Stomach (tissue), 9 donors: ENCODE results near the gene TTL. TPM values are rescaled to one million over a fixed set of nuclear protein-coding genes. Genes with fewer than 3 reads are reported as not detected.

Experiments
- DNase-seq, 2 donors: peaks; one replicate each; pipeline versions ENCODE4 v3.0.0 to v3.0.0-alpha.2; 2013 to 2019
- H3K27ac ChIP-seq, 5 donors: fragments of 200-600 bp in 4 of 5; sonication (generic) in 4 of 5; one replicate each; pipeline ENCODE4 v1.5.1; 2013 to 2019; ENCODE audit warnings: mild to moderate bottlenecking in 1 of 5, moderate library complexity in 1 of 5
- H3K27me3 ChIP-seq, 3 donors: fragments of 200-600 bp; sonication (generic); one replicate each; pipeline ENCODE4 v1.5.1; 2017 to 2019; ENCODE audit warnings: mixed run types in 1 of 3
- H3K36me3 ChIP-seq, 4 donors: fragments of 200-600 bp; sonication (generic); 1 replicate in 3 of 4; 2 replicates in 1 of 4; pipeline ENCODE4 v1.5.1; 2016 to 2019
- H3K4me1 ChIP-seq, 4 donors: fragments of 200-600 bp; sonication (generic); one replicate each; pipeline ENCODE4 v1.5.1; 2016 to 2019
- H3K4me3 ChIP-seq, 4 donors: fragments of 200-600 bp; sonication (generic) in 3 of 4; one replicate each; pipeline ENCODE4 v1.5.1; 2016 to 2019; ENCODE audit warnings: mild to moderate bottlenecking in 1 of 4
- H3K9me3 ChIP-seq, 4 donors: fragments of 200-600 bp; sonication (generic); one replicate each; pipeline ENCODE4 v1.5.1; 2016 to 2019
- CTCF ChIP-seq, 7 experiments: fragments of 450-650 bp in 4 of 7; fragments of 200-600 bp in 3 of 7; sonication (generic) in 3 of 7; IDR thresholded peaks; one replicate each; pipeline ENCODE4 v1.5.1; 2016 to 2019; ENCODE audit warnings: antibody characterized with exemption in 7 of 7, control low read depth in 2 of 7, mild to moderate bottlenecking in 1 of 7
- EP300 ChIP-seq: sonication (generic); formaldehyde crosslinking; IDR thresholded peaks from one replicate; pipeline ENCODE4 v1.6.1; 2017; ENCODE audit warnings: antibody characterized with exemption
- POLR2A ChIP-seq, 4 donors: fragments of 450-650 bp; IDR thresholded peaks; one replicate each; pipeline ENCODE4 v1.6.1; 2016; ENCODE audit warnings: antibody characterized with exemption in 4 of 4, control low read depth in 2 of 4, mild to moderate bottlenecking in 1 of 4, moderate library complexity in 1 of 4
- POLR2AphosphoS5 ChIP-seq, 3 donors: sonication (generic); formaldehyde crosslinking; IDR thresholded peaks; one replicate each; pipeline ENCODE4 v1.6.1; 2016; ENCODE audit warnings: antibody characterized with exemption in 3 of 3
- WGBS, 5 donors: extraction: QIAGEN DNeasy Blood & Tissue Kit in 3 of 5; methylation state at CpG; one replicate each; pipeline versions ENCODE4 v1.1.5 to v1.1.7; 2013 to 2018; 5-methylcytosine and 5-hydroxymethylcytosine counted together
- intact Hi-C: fragments of 100-400 bp; cut with DNase I; formaldehyde crosslinking; loops from one replicate; pipeline ENCODE4 v1.15.1; 2023; ENCODE audit warnings: low total_unique reads
- polyA plus RNA-seq, 3 donors: library from polyadenylated mRNA; stranded (reverse); fragments of 200-250 nt; gene quantifications; one replicate each; pipeline ENCODE4 v1.2.3, GENCODE V29; 2013
- total RNA-seq, 5 donors: library from RNA; depleted of rRNA; stranded (reverse); fragments of >200 nt; gene quantifications; one replicate each; pipeline versions ENCODE4 v1.1.0 to v1.2.3, GENCODE V29; 2014 to 2016
- donor health status: healthy with polysubstance abuse.
- donor health status: Bipolar disorder and iron deficiency.
- donor health status: healthy.

The TTL gene
- total and polyA plus RNA-seq, 8 donors: 2.7 to 26.5 (median 6.0) TPM

GRCh38 chr2:112572005-112572404 lies 90.0 kb downstream of the TTL start:
- TF ChIP-seq POLR2AphosphoS5 (IDR thresholded peaks at IDR 0.05) (no peak), POLR2A (IDR thresholded peaks at IDR 0.05) (no peak), CTCF (IDR thresholded peaks at IDR 0.05) (no peak), EP300 (no peak)
- Histone ChIP-seq H3K9me3 (peaks cover 0 to 12% (median 5%) of the 10 kb centered on the region in 4 donors), H3K36me3 (peaks cover 70 to 100% (median 99%) of the 10 kb centered on the region in 4 donors), H3K27me3 (no peaks in the 10 kb centered on the region), H3K4me1 (no peaks in the 10 kb centered on the region), H3K27ac (no peak overlapping the region), H3K4me3 (no peak overlapping the region)
- intact Hi-C loops: no loop called here
- 73 to 86% (median 86%) methylated on average over 7 of the region's 7 CpGs for WGBS, 5 donors
- DNase-seq: no peak

- H3K36me3 ChIP-seq: peaks cover 26 to 42% (median 41%) of the 10 kb centered on the region in 4 donors
- 48 to 73% (median 61%) methylated on average over 4 to 5 of the region's 5 CpGs for WGBS, 5 donors
- intact Hi-C loops: no loop called here
- TF ChIP-seq EP300 (no peak), CTCF (IDR thresholded peaks at IDR 0.05) (peak in 1 of 7 experiments; percentile 3), POLR2AphosphoS5 (IDR thresholded peaks at IDR 0.05) (no peak), POLR2A (IDR thresholded peaks at IDR 0.05) (no peak)
- H3K27me3 ChIP-seq: no peaks in the 10 kb centered on the region
- peaks cover 0 to 14% (median 5%) of the 10 kb centered on the region in 4 donors for H3K4me1 ChIP-seq
- no peak overlapping the region for H3K4me3 ChIP-seq
- no peak overlapping the region for H3K27ac ChIP-seq
- H3K9me3 ChIP-seq: no peaks in the 10 kb centered on the region
- no peak for DNase-seq
These were observed 95.8 kb downstream of the TTL start for GRCh38 chr2:112577756-112578155.

GRCh38 chr2:112579241-112579640 lies 97.3 kb downstream of the TTL start:
- Histone ChIP-seq H3K4me1 (peaks cover 0 to 25% (median 14%) of the 10 kb centered on the region in 4 donors), H3K36me3 (peaks cover 11 to 27% (median 27%) of the 10 kb centered on the region in 4 donors), H3K27me3 (no peaks in the 10 kb centered on the region), H3K9me3 (no peaks in the 10 kb centered on the region), H3K27ac (no peak overlapping the region), H3K4me3 (no peak overlapping the region)
- intact Hi-C loops: no loop called here
- no peak for TF ChIP-seq POLR2AphosphoS5 (IDR thresholded peaks at IDR 0.05)
- TF ChIP-seq POLR2A (IDR thresholded peaks at IDR 0.05): no peak
- TF ChIP-seq EP300: no peak
- no peak for TF ChIP-seq CTCF (IDR thresholded peaks at IDR 0.05)
- peak in 1 of 2 donors; percentile 23 for DNase-seq

GRCh38 chr2:112580084-112580483 lies 98.1 kb downstream of the TTL start:
- H3K27ac ChIP-seq: no peak overlapping the region
- TF ChIP-seq EP300 (no peak), POLR2A (IDR thresholded peaks at IDR 0.05) (no peak), POLR2AphosphoS5 (IDR thresholded peaks at IDR 0.05) (no peak), CTCF (IDR thresholded peaks at IDR 0.05) (no peak)
- H3K9me3 ChIP-seq: no peaks in the 10 kb centered on the region
- DNase-seq: no peak
- H3K4me1 ChIP-seq: peaks cover 3 to 29% (median 17%) of the 10 kb centered on the region in 4 donors
- WGBS, 5 donors: 91 to 97% (median 93%) methylated on average over 7 of the region's 7 CpGs
- H3K27me3 ChIP-seq: no peaks in the 10 kb centered on the region
- no peak overlapping the region for H3K4me3 ChIP-seq
- peaks cover 3 to 19% (median 18%) of the 10 kb centered on the region in 4 donors for H3K36me3 ChIP-seq
- intact Hi-C loops: no loop called here
